Cerebellar cortex (tissue), 1 donor: ENCODE measurements around the gene BPIFB4.
A peak's percentile ranks its signal among the peaks of the same experiment; 100 is the strongest.
"Not testable (repeated sequence)": the region's sequence is repeated elsewhere in the genome, so short reads cannot be mapped to it uniquely, and the experiment has no call there.

ENCODE experiments used
- DNase-seq: peaks from one replicate; pipeline ENCODE4 v3.0.0-alpha.2; 2015; ENCODE audit warnings: low spot score

The BPIFB4 gene

DNA sequence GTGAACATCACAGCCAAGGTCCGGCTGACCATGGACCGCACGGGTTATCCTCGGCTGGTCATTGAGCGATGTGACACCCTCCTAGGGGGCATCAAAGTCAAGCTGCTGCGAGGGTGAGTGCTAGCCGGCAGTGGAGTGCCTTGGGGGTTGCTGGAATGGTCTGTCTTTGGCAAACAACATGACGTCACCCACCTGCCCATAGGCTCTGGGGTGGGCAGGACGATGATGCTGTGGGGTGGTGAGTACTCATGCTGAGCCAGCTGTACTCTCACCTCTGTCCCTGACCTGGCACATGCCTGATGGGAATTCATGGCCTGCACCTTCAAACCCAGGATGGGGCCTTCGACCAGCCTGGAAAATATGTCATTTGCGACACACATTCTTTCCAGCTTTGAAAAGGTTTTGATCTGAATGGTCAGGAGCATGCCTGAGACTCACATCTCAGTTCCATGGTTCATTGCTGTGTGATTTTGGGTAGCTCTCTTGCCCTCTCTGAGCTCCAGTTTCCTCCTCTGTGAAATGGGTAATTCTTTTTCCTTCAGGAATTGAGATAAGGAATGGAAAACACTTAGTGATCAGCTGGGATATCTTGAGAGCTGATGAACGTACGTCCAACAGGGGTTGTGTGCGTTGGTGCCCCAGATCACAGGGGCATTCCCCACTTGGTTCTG, 6.7 kb downstream of the BPIFB4 start:
- DNase-seq = no peak

GRCh38 chr20:33091147-33091546, 11.7 kb downstream of the BPIFB4 start:
- no peak for DNase-seq

DNA sequence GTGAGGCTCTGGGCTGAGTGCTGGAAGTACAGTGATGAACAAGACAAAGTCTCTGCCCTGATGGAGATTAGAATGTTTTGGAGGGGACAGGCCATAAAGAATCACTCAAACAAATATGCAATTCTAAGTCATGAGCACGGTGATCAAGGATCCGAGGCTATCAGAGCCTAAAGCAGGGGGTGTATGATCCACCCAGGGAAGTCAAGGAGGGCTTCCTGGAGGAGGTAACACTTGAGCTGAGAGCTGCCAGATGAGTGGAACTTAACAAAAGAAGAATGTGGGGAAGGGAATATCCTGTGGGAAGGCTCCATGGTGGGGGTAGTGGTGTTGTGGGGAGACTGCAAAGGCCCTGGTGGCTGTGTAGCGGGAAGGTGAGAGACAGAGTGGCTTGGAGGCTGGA, 12.2 kb downstream of the BPIFB4 start:
- no peak for DNase-seq

- no peak for DNase-seq
Observed at GRCh38 chr20:33092361-33092760, 12.9 kb downstream of the BPIFB4 start.

- no peak for DNase-seq
Observed at GRCh38 chr20:33093074-33093473, 13.6 kb downstream of the BPIFB4 start.

- DNase-seq = no peak
Observed at GRCh38 chr20:33093582-33093981, 14.1 kb downstream of the BPIFB4 start.

GRCh38 chr20:33095249-33095648, 15.8 kb downstream of the BPIFB4 start:
- DNase-seq = no peak

DNA sequence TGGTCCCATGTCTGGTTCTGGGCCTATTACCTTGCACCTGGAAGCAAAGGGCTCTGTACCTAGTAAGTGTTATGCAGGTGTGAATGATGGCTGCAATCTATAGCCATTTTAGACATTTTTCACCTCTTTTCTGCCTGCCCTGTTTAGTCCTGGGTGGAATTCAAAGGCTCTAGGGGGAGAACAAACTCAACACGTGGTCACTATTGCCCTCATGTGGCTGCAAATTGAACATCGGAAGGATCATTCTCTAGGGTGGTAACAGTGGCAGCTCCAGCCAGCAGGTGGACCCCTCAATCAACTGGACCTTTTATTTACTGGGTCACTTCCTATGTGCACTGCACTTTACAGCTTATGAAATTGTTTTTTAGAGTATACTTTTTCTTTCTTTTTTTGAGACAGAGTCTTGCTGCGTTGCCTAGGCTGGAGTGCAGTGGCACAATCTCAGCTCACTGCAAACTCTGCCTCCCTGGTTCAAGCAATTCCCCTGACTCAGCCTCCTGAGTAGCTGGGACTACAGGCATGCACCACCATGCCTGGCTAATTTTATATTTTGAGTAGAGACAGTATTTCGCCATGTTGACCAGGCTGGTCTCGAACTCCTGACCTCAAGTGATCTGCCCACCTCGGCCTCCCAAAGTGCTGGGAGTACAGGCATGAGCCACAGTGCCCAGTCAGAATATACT, 16.6 kb downstream of the BPIFB4 start:
- DNase-seq = peak; percentile 71

- DNase-seq = no peak
Observed at GRCh38 chr20:33097001-33097400, 17.6 kb downstream of the BPIFB4 start.

- DNase-seq = no peak
Observed at GRCh38 chr20:33099843-33100538, 20.5 kb downstream of the BPIFB4 start.

GRCh38 chr20:33103556-33103955, 24.1 kb downstream of the BPIFB4 start:
- DNase-seq = no peak

- no peak for DNase-seq
Observed at GRCh38 chr20:33104336-33104735, 24.9 kb downstream of the BPIFB4 start.

DNA sequence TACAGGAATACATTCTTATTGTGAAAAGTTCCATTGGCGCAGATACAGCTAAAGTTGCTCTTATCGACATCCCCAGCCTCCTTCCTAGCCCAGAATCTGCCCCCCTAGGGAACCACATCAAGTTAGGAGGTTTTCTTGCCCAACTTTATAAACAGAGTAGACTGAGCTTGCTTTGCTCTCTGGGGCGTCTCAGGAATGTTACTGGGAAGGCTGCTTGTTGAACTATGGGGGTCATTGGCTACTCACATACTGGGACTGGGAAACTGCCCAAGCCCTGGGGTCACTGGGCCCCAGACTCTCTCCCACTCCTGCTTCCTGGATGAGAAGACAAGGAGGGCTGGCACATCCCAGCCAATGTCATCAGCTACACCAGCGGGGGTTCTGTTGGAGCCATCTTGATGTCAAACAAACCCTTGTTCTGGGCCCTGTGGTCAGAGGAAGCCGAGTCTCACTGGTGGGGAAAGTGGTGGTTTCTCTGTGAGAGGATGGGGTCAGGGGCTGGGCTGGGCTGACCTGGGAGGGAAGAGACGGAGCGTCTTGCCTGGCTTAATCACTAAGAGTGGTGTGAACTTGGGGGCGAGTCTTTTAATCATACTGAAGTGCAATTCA, 26.0 kb downstream of the BPIFB4 start:
- DNase-seq = no peak

DNA sequence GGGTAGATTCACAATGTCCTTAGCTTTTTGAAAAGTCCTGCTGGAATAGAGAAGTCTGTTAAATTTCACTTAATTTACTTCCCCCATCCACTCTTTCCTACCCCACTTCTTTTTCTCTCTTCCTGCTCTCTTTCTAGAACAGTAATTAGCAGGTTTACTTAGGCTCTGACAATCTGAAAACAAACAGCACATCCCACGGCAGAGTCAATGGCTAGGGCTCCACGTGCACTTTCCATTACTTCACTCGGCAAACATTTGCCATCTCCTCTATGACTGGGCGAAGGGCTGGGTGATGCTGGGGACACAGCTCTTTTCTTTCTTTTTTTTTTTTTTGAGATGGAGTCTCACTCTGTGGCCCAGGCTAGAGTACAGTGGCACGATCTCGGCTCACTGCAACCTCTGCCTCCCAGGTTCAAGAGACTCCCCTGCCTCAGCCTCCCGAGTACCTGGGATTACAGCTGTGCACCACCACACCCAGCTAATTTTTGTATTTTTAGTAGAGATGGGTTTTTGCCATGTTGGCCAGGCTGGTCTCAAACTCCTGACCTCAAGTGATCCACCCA, 26.7 kb downstream of the BPIFB4 start:
- DNase-seq = not testable (repeated sequence)

DNA sequence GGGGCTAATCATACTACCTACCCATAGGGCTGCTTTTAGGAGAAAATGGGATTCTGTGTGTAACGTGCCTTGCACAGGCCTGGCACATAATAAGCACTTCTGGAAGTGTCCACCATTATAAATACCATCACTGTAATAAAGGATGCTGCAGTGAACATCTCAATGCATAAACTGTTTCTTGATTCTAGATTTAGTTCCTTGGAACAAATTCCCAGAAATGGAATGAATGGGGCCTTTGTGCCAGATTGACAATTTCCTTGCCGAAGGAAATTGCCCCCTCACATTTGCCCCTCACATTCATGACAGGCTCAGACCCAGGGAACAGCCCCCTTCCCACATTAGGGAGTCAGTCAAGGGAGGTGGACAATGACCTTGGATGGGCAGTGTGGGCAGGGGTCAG, 29.2 kb downstream of the BPIFB4 start:
- DNase-seq = no peak

- DNase-seq = no peak
Observed at GRCh38 chr20:33110147-33110825, 30.8 kb downstream of the BPIFB4 start.

- DNase-seq = no peak
Observed at GRCh38 chr20:33111306-33111705, 31.9 kb downstream of the BPIFB4 start.

GRCh38 chr20:33112547-33113386, 33.3 kb downstream of the BPIFB4 start:
- no peak for DNase-seq

GRCh38 chr20:33113387-33113908, 34.0 kb downstream of the BPIFB4 start:
- no peak for DNase-seq

DNA sequence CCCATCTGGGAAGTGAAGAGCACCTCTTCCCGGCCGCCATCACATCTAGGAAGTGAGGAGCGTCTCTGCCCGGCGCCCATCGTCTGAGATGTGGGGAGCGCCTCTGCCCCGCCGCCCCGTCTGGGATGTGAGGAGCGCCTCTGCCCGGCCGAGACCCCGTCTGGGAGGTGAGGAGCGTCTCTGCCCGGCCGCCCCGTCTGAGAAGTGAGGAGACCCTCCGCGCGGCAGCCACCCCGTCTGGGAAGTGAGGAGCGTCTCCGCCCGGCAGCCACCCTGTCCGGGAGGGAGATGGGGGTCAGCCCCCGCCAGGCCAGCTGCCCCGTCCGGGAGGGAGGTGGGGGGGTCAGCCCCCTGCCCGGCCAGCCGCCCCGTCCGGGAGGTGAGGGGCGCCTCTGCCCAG, 36.1 kb downstream of the BPIFB4 start:
- not testable (repeated sequence) for DNase-seq
